ENCODE results near the gene STARD8. TPM values are rescaled to one million over a fixed set of nuclear protein-coding genes. Genes with fewer than 3 reads are reported as not detected.

STARD8 gene
- total RNA-seq, 1 donor: 2.9 TPM

GRCh38 chrX:68757731-68758130, 110.3 kb downstream of the STARD8 start:
- TF ChIP-seq, protein P1, sequence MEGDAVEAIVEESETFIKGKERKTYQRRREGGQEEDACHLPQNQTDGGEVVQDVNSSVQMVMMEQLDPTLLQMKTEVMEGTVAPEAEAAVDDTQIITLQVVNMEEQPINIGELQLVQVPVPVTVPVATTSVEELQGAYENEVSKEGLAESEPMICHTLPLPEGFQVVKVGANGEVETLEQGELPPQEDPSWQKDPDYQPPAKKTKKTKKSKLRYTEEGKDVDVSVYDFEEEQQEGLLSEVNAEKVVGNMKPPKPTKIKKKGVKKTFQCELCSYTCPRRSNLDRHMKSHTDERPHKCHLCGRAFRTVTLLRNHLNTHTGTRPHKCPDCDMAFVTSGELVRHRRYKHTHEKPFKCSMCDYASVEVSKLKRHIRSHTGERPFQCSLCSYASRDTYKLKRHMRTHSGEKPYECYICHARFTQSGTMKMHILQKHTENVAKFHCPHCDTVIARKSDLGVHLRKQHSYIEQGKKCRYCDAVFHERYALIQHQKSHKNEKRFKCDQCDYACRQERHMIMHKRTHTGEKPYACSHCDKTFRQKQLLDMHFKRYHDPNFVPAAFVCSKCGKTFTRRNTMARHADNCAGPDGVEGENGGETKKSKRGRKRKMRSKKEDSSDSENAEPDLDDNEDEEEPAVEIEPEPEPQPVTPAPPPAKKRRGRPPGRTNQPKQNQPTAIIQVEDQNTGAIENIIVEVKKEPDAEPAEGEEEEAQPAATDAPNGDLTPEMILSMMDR (IDR thresholded peaks at IDR 0.05; ENCODE audit: insufficient read depth, low read length): no peak
- H3K4me3 ChIP-seq (ENCODE audit: low read depth, low read length): no peak overlapping the region
- DNase-seq (ENCODE audit: low read depth): no peak

GRCh38 chrX:68758671-68759070, 111.2 kb downstream of the STARD8 start:
- no peak overlapping the region for H3K4me3 ChIP-seq (ENCODE audit: low read depth, low read length)
- TF ChIP-seq, protein P1 (IDR thresholded peaks at IDR 0.05; ENCODE audit: insufficient read depth, low read length): no peak
- DNase-seq (ENCODE audit: low read depth): no peak

DNA sequence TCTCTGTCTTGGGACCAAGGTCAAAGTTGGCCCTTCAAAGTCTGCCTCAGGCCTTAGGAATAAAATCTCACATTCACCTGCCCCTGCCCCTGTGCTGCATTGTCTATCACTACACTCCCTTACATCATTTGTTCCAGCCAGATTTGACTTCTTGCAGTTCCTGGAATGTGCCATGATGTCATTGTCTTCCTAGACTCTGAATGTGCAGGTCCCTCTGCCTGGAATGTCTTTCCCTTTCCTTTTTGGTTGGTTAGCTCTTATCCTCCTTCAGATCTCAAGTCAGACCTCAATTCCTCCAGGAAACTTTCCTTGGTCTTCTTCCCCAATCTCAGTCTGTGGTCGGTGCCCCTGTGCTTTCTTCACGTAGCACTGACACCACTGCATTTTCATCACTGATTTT, 113.6 kb downstream of the STARD8 start:
- DNase-seq (ENCODE audit: low read depth): no peak
- no peak overlapping the region for H3K4me3 ChIP-seq (ENCODE audit: low read depth, low read length)
- TF ChIP-seq, protein P1 (IDR thresholded peaks at IDR 0.05; ENCODE audit: insufficient read depth, low read length): no peak

DNA sequence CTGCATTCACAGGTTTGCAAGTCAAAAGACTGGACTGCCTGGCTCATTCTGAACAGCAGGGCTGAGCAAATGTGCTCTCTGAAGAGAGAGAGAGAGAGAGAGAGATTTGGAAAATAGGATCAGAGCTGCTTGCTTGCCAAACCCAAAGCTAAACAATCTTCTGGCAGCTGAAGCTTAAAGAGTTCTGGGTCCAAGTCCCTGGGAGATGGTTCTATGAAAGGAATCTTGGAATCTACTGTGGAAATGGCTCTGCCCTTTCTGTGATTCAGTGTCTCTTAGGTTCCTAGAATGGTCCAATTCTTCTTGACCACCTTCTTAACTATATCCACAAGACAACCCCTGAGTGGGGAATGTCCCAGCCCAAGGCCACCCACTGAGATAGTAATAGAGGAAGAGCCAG, 115.3 kb downstream of the STARD8 start:
- DNase-seq (ENCODE audit: low read depth): peak; percentile 40
- H3K4me3 ChIP-seq (ENCODE audit: low read depth, low read length): no peak overlapping the region
- TF ChIP-seq, protein P1 (IDR thresholded peaks at IDR 0.05; ENCODE audit: insufficient read depth, low read length): no peak

- TF ChIP-seq, protein P1 (IDR thresholded peaks at IDR 0.05; ENCODE audit: insufficient read depth, low read length): no peak
- no peak overlapping the region for H3K4me3 ChIP-seq (ENCODE audit: low read depth, low read length)
- no peak for DNase-seq (ENCODE audit: low read depth)
Observed at GRCh38 chrX:68763481-68763880, 116.0 kb downstream of the STARD8 start.

Small RNAs within 50 kb of the gene (small RNA-seq; reads per million reads assigned to genes)
- gene COX6CP12: not detected

Other genes starting within 250 kb of the STARD8 start
- 5.6 and 9.4 TPM in 2 replicates for gene OPHN1, start 214.2 kb upstream of the STARD8 start, total RNA-seq (ENCODE audit: low replicate concordance)
- gene YIPF6, start 148.6 kb upstream of the STARD8 start, total RNA-seq (ENCODE audit: low replicate concordance): 22.1 and 31.7 TPM in 2 replicates
- gene EFNB1, start 181.4 kb downstream of the STARD8 start, total RNA-seq (ENCODE audit: low replicate concordance): 7.4 and 29.7 TPM in 2 replicates

Measured in fibroblast of the aortic adventitia (primary cell).